GM12878 (cell line): ENCODE results near the gene FLT3LG. TPM values are rescaled to one million over a fixed set of nuclear protein-coding genes. Genes with fewer than 3 reads are reported as not detected.
"Not testable (repeated sequence)": the region's sequence is repeated elsewhere in the genome, so short reads cannot be mapped to it uniquely, and the experiment has no call there.

Source experiments
- ATAC-seq: fragments of 200-7000 bp; cut with Tn5 transposase; 3 replicates; pipeline ENCODE4 v1.9.1; 2020; ENCODE audit warnings: mild to moderate bottlenecking, moderate library complexity
- BruUV-seq: library from RNA; stranded (reverse); fragments of 400-500 nt; replicated peaks from 2 replicates; lab custom pipeline; 2021; lab: Mats Ljungman, UMichigan
- CTCF ChIA-PET: fragments of 300-600 bp; sonication (Branson Sonifier 250); formaldehyde crosslinking; extraction: SDS; loops from one replicate; lab custom pipeline; 2021; ENCODE audit warnings: inconsistent platforms; lab: Yijun Ruan, JAX
- POLR2A ChIA-PET: fragments of 350-600 bp; formaldehyde crosslinking; extraction: SDS; loops from one replicate; lab custom pipeline; 2021; ENCODE audit warnings: inconsistent platforms; lab: Charles Lee
- RAD21 ChIA-PET: fragments of 300-600 bp; sonication (Branson Sonifier 250); formaldehyde crosslinking; loops from one replicate; lab custom pipeline; 2023; ENCODE audit warnings: antibody characterized with exemption; ENCODE audit not compliant: unreplicated experiment; lab: Charles Lee
- SMC1A ChIA-PET: fragments of 300-600 bp; sonication (Branson Sonifier 250); formaldehyde crosslinking; loops from one replicate; lab custom pipeline; 2023; ENCODE audit not compliant: unreplicated experiment, uncharacterized antibody; lab: Charles Lee
- DNase-seq: peaks from one replicate; pipeline ENCODE4 v3.0.0-alpha.2; 2011; ENCODE audit warnings: low read depth, low spot score
- FAIRE-seq: peaks from 3 replicates; lab custom pipeline; 2011; peaks lifted over from hg19 to GRCh38; lab: Jason Lieb, UNC
- H2AFZ ChIP-seq: 2 replicates; pipeline ENCODE4 v1.6.0; 2011; ENCODE audit warnings: low read depth, low read length, control low read depth; ENCODE audit not compliant: control insufficient read depth
- H3K27ac ChIP-seq: 2 replicates; pipeline ENCODE4 v1.5.1; 2011; ENCODE audit warnings: control low read depth; ENCODE audit not compliant: control insufficient read depth, insufficient read depth
- H3K27me3 ChIP-seq, 2 experiments: replicated peaks in 1 of 2; 2 replicates each; pipeline versions ENCODE4 v1.6.0 to v1.6.1; 2011; ENCODE audit warnings: low read length in 1 of 2; ENCODE audit not compliant: control insufficient read depth in 2 of 2, insufficient read depth in 2 of 2
- H3K36me3 ChIP-seq, 2 experiments: 2 replicates each; pipeline ENCODE4 v1.5.1; 2011; ENCODE audit warnings: low read length in 1 of 2; ENCODE audit not compliant: control insufficient read depth in 2 of 2, insufficient read depth in 2 of 2
- H3K4me1 ChIP-seq: 2 replicates; pipeline ENCODE4 v1.6.1; 2011; ENCODE audit warnings: mild to moderate bottlenecking, low read length, moderate library complexity, mixed read lengths; ENCODE audit not compliant: control insufficient read depth, insufficient read depth
- H3K4me2 ChIP-seq: 2 replicates; pipeline ENCODE4 v1.6.0; 2011; ENCODE audit warnings: control low read depth; ENCODE audit not compliant: control insufficient read depth, insufficient read depth
- H3K4me3 ChIP-seq: fragments of 200-600 bp; sonication (generic); 2 replicates; pipeline ENCODE4 v1.5.1; 2016
- H3K79me2 ChIP-seq: 2 replicates; pipeline ENCODE4 v1.6.0; 2011; ENCODE audit warnings: low read length; ENCODE audit not compliant: control insufficient read depth, insufficient read depth
- H3K9ac ChIP-seq: 2 replicates; pipeline ENCODE4 v1.8.0; 2011; ENCODE audit warnings: low read length, control low read depth, mixed read lengths; ENCODE audit not compliant: control insufficient read depth, insufficient read depth
- H3K9me3 ChIP-seq: replicated peaks from 3 replicates; pipeline ENCODE4 v1.5.1; 2011; ENCODE audit warnings: mild to moderate bottlenecking, low read length; ENCODE audit not compliant: control insufficient read depth, insufficient read depth
- H4K20me1 ChIP-seq: 2 replicates; pipeline ENCODE4 v1.6.0; 2011; ENCODE audit not compliant: control insufficient read depth, insufficient read depth
- TCF3 ChIP-seq: IDR thresholded peaks from 2 replicates; pipeline ENCODE4 v1.6.1; 2012; ENCODE audit warnings: low read depth, mild to moderate bottlenecking, low read length, borderline replicate concordance; ENCODE audit not compliant: insufficient read depth
- WGBS: methylation state at CpG from one replicate; pipeline ENCODE4 v1.1.6; 2016; ENCODE audit warnings: low lambda C conversion rate; ENCODE audit not compliant: insufficient replicate concordance, insufficient coverage; ENCODE audit errors: missing lambda C conversion rate; 5-methylcytosine and 5-hydroxymethylcytosine counted together
- in situ Hi-C: fragments of 300-500 bp; cut with MboI; formaldehyde crosslinking; loops from 9 replicates; pipeline ENCODE4 v1.14.3; 2018; ENCODE audit warnings: mixed read lengths
- intact Hi-C: fragments of 100-400 bp; cut with micrococcal nuclease; formaldehyde crosslinking; loops from one replicate; pipeline ENCODE4 v1.14.2; 2022; ENCODE audit not compliant: unreplicated experiment
- polyA plus RNA-seq, 11 experiments: library from polyadenylated mRNA; depleted of rRNA in 4 of 11; unstranded in 6 of 11; stranded (reverse) in 5 of 11; fragments of >200 nt; fragmentation: Nextera tagmentation in 4 of 11; fragmentation: Illumina TruSeq in 1 of 11; extraction: Ambion mirVana in 4 of 11; extraction: Trizol in 1 of 11; gene quantifications; 1 replicate in 1 of 11; 2 replicates in 10 of 11; pipeline versions ENCODE4 v1.2.1 to v1.2.3, GENCODE V29; 2011 to 2016; ENCODE audit warnings: inconsistent platforms in 2 of 11, missing spikeins in 2 of 11, low read depth in 1 of 11
- total RNA-seq, 4 experiments: library from RNA; depleted of rRNA in 3 of 4; stranded (reverse); fragments of >200 nt in 3 of 4; fragmentation: Illumina TruSeq in 1 of 4; extraction: Trizol in 1 of 4; gene quantifications; 2 replicates each; pipeline versions ENCODE4 v1.2.1 to v1.2.3, GENCODE V29; 2013 to 2021
- TF ChIP-seq, protein P1 (sequence below): fragments of 450-650 bp; IDR thresholded peaks from 2 replicates; pipeline ENCODE4 v1.6.1; 2017; ENCODE audit warnings: mild to moderate bottlenecking

The FLT3LG gene
- total and polyA plus RNA-seq, 10 of the 15 experiments (the other 5 are each of a cell fraction or from before 2014, with no cell fraction given) = 0.68 to 13.1 (median 4.3) TPM

DNA sequence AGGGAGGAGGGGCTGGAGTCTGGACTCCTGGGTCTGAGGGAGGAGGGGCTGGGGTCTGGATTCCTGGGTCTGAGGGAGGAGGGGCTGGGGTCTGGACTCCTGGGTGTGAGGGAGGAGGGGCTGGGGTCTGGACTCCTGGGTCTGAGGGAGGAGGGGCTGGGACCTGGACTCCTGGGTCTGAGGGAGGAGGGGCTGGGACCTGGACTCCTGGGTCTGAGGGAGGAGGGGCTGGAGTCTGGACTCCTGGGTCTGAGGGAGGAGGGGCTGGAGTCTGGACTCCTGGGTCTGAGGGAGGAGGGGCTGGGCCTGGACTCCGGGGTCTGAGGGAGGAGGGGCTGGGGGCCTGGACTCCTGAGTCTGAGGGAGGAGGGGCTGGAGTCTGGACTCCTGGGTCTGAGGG lies 12.9 kb upstream of the FLT3LG start:
- H3K27ac ChIP-seq, in situ Hi-C loops, H4K20me1 ChIP-seq, BruUV-seq, FAIRE-seq, SMC1A ChIA-PET, intact Hi-C loops, H3K79me2 ChIP-seq, POLR2A ChIA-PET, DNase-seq, H3K4me3 ChIP-seq, H2AFZ ChIP-seq, H3K27me3 ChIP-seq, H3K36me3 ChIP-seq, RAD21 ChIA-PET, H3K9me3 ChIP-seq, H3K9ac ChIP-seq, H3K4me2 ChIP-seq, ATAC-seq: not testable (repeated sequence)
- CTCF ChIA-PET = interaction anchor here (0.9 kb wide), 1 partner anchor 9 kb away, joined by 4 read pairs; no protein-coding TSS in a partner anchor
- peaks cover 18% of the 10 kb centered on the region for H3K4me1 ChIP-seq
- no CpG with 5 or more reads among the region's 1 CpG for WGBS

DNA sequence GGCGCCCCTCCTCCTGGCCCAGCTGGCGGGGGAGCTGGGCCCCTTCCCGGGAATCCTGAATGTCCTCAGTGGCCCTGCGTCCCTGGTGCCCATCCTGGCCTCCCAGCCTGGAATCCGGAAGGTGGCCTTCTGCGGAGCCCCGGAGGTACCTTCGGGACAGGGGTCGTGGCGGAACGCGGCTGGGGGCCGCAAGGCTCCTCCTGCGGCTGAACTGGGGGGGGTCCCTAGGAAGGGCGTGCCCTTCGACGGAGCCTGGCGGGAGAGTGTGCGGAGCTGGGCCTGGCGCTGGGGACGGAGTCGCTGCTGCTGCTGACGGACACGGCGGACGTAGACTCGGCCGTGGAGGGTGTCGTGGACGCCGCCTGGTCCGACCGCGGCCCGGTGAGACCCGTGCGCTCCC lies 12.4 kb upstream of the FLT3LG start:
- ChIA-PET CTCF (no interaction called here), POLR2A (no interaction called here), RAD21 (no interaction called here), SMC1A (no interaction called here)
- no peaks in the 10 kb centered on the region for H3K9me3 ChIP-seq
- DNase-seq (no peak), FAIRE-seq (no peak), ATAC-seq (no peak)
- TF ChIP-seq, protein P1, sequence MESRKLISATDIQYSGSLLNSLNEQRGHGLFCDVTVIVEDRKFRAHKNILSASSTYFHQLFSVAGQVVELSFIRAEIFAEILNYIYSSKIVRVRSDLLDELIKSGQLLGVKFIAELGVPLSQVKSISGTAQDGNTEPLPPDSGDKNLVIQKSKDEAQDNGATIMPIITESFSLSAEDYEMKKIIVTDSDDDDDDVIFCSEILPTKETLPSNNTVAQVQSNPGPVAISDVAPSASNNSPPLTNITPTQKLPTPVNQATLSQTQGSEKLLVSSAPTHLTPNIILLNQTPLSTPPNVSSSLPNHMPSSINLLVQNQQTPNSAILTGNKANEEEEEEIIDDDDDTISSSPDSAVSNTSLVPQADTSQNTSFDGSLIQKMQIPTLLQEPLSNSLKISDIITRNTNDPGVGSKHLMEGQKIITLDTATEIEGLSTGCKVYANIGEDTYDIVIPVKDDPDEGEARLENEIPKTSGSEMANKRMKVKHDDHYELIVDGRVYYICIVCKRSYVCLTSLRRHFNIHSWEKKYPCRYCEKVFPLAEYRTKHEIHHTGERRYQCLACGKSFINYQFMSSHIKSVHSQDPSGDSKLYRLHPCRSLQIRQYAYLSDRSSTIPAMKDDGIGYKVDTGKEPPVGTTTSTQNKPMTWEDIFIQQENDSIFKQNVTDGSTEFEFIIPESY = 0 out of 2 replicates have a peak, but pooled peaks have one; percentile 36
- no peak for TF ChIP-seq TCF3
- peaks cover 2% of the 10 kb centered on the region; the same call in 1 of the 2 replicates for H3K79me2 ChIP-seq
- WGBS = 98% methylated on average over 19 of the region's 37 CpGs
- no peak overlapping the region for H3K4me2 ChIP-seq
- BruUV-seq = no TSS peak
- intact Hi-C loops = no loop called here
- no peaks in the 10 kb centered on the region for H3K27me3 ChIP-seq
- no peaks in the 10 kb centered on the region for H4K20me1 ChIP-seq
- H3K36me3 ChIP-seq = peaks cover 2 to 5% of the 10 kb centered on the region in 2 experiments
- peaks cover 18% of the 10 kb centered on the region for H3K4me1 ChIP-seq
- in situ Hi-C loops = no loop called here
- H2AFZ ChIP-seq = no peak overlapping the region
- no peak overlapping the region for H3K4me3 ChIP-seq
- H3K27ac ChIP-seq = no peak overlapping the region
- no peak overlapping the region for H3K9ac ChIP-seq
